H7 (cell line): ENCODE data around the gene CBFA2T3. TPM values are rescaled to one million over a fixed set of nuclear protein-coding genes. Genes with fewer than 3 reads are reported as not detected.
A peak's percentile ranks its signal among the peaks of the same experiment; 100 is the strongest.

Experiments used
- DNase-seq: peaks from one replicate; pipeline ENCODE4 v3.0.0; 2012
- H3K27me3 ChIP-seq: 2 replicates; pipeline ENCODE4 v1.6.0; 2011; ENCODE audit warnings: mild to moderate bottlenecking, low read length; ENCODE audit not compliant: control insufficient read depth, insufficient read depth
- H3K36me3 ChIP-seq: replicated peaks from 2 replicates; pipeline ENCODE4 v1.5.1; 2011; ENCODE audit warnings: low read length; ENCODE audit not compliant: control insufficient read depth, insufficient read depth
- H3K4me3 ChIP-seq: 2 replicates; pipeline ENCODE4 v1.5.1; 2011; ENCODE audit warnings: low read depth, mild to moderate bottlenecking, control low read depth, low read length, moderate library complexity; ENCODE audit not compliant: insufficient read depth
- total RNA-seq: library from RNA; depleted of rRNA; stranded (reverse); fragments of >200 nt; shearing (Covaris generic); gene quantifications from 2 replicates; pipeline ENCODE4 v1.2.3, GENCODE V29; 2014

The CBFA2T3 gene
- total RNA-seq, 1 experiment from 2014 or later: 0.35 TPM

DNA sequence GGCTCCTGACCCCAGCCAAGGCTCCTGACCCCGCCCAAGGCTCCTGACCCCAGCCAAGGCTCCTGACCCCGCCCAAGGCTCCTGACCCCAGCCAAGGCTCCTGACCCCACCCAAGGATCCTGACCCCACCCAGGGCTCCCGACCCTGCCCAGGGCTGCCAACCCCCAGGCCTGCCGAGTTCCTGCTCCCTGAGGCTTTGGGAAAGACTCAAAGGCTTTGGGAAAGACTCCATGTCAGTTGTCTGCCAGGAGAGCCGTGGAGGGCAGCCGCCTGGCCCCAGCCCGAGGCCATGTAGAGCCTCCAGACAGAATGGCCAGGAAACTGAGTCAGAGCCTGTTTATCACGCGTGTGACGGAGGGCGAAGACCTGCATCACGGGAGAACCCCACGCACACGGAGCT is 21.1 kb downstream of the CBFA2T3 start:
- Histone ChIP-seq H3K4me3 (no peak overlapping the region), H3K27me3 (no peaks in the 10 kb centered on the region), H3K36me3 (no peaks in the 10 kb centered on the region)
- no peak for DNase-seq

DNA sequence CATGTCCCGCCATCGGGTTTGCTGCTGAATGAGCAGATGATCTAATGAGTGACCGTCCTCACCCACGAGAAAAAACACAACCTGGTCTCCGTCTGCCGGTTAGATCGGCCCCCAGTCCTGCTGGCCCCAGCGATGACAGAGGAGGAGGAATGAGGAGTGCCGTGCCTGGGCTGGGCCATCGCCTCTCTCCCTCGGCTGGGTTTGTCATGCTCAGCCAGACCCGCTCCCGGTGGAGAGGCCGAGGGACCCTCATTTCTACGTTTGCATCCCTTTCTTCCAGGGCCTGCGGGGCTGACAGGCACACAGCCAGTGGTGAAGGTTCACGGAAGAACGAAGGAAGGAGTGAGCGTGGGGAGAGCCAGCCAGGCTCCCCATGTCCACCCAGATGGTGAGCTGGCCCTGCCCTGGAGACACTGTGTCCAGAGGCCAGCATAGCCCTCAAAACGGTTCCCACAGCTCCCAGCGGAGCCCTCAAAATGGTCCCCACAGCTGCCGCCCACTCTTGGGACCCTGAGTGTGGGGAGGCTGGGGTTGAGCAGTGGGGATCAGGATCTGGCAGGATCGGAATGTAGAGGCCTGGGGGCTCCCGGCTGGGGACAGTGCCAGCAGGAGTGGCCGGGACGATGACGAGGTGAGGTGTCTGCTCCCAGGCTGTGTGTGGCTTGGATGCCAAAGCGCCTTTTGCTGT is 23.9 kb downstream of the CBFA2T3 start:
- DNase-seq: no peak
- Histone ChIP-seq H3K4me3 (no peak overlapping the region), H3K27me3 (no peaks in the 10 kb centered on the region), H3K36me3 (no peaks in the 10 kb centered on the region)

DNA sequence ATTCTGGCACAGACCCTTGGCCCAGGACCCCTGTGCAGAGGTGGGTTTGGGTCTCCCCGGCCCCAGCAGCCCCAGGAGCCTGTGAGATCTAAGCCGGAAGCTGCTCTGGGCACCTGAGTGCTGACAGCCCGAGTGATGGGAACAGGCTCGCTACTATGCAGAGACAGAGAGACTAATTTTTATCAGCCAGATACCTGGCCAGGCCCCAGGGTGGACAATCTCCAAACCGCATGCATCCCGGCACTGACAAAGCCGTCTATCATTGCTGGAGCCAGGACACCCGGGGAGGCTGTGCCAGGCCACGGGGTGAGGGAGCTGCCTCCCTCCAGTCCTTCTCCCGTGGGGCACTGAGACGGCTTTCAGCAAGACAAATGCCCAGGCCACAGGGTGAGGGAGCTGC is 25.0 kb downstream of the CBFA2T3 start:
- Histone ChIP-seq H3K27me3 (no peaks in the 10 kb centered on the region), H3K4me3 (no peak overlapping the region), H3K36me3 (no peaks in the 10 kb centered on the region)
- no peak for DNase-seq

DNA sequence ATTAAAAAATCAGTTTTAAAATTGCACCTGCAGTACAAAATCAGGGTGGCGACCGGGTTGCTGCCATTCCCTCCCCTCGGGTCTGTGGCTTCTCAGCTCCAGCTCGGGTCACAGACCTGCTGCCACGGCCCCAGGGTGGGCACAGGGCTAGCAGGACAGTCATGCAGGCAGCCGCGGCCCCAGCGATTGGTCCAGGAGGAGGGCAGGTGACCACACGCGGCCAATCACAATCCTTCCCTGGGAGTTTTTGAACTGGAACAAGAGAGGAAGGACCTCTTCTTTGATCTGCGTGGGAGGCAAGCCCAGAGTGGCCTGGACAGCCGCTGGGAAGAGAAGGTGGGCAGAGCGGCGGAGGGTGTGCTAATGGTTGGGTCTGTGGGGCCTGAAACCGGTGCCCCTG is 25.5 kb downstream of the CBFA2T3 start:
- Histone ChIP-seq H3K4me3 (no peak overlapping the region), H3K36me3 (no peaks in the 10 kb centered on the region), H3K27me3 (no peaks in the 10 kb centered on the region)
- peak; percentile 76 for DNase-seq

DNA sequence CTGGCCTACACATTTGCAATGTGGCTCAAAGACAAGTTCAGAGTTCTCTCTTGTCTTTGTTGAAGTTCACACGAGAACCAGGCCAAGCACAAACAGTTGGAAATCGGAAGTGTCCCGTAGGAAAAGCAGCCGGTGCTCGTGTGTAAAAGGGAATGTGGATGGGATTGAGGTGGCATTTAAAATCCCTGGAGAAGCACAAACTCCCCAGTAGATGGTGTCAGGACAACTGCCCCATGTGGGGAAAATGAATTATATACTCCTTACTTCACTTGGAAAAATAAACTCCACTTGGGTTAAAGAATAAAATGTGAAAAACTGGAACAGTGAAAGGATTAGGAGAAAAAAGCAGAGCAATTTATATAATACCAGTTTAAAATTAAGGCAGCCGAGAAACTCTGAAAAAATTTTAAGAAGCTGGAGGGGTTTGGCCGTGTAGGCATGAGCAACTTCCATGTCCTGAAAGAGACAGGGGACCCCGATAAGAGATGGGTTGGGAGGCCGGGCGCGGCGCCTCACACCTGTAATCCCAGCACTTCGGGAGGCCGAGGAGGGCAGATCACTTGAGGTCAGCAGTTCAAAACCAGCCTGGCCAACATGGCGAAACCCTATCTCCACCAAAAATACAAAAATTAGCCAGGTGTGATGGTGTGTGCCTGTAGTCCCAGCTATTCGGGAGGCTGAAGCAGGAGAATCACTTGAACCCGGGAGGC is 28.1 kb downstream of the CBFA2T3 start:
- DNase-seq: peak; percentile 71
- no peaks in the 10 kb centered on the region for H3K36me3 ChIP-seq
- no peak overlapping the region for H3K4me3 ChIP-seq

DNA sequence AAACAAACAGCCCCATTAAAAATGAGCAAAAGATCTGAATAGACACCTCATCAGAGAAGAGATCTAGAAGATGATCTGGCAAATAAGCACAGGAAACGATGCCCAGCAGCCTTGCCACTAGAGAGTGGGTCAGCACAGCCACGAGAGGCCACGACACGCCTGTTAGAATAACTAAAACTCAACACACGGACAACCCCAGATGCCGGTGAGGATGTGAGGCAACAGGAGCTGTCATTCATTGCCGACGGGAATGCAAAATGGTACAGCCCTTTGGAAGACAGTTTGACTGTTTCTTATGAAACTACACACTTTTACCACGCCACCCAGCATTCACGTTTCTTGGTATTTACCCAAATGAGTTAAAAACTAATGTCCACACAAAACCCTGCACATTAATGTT is 31.5 kb downstream of the CBFA2T3 start:
- H3K4me3 ChIP-seq: no peak overlapping the region
- peaks cover 7% of the 10 kb centered on the region for H3K27me3 ChIP-seq

More for the DNA sequence above, 28.1 kb downstream of the CBFA2T3 start:
- H3K27me3 ChIP-seq: no peaks in the 10 kb centered on the region

DNA sequence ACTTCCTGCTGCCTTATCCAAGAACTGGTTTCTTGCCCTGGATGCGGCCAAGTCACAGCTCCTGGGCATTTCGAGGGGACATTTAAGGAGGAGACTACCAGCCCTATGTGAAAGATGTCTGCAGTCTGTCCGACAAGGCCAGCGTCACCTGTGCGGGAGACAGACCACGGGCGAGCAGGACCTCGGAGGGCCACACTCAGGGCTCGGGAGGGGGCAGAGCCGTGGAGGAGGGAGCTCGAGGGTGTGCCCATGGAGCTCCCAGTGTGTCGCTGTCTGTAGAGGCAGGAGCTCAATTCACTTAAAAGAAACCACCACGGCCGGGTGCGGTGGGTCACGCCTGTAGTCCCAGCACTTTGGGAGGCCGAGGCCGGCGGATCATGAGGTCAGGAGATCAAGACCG is 33.3 kb downstream of the CBFA2T3 start:
- DNase-seq: no peak
- Histone ChIP-seq H3K36me3 (no peaks in the 10 kb centered on the region), H3K27me3 (peaks cover 23% of the 10 kb centered on the region), H3K4me3 (no peak overlapping the region)

More for the DNA sequence above, 31.5 kb downstream of the CBFA2T3 start:
- H3K36me3 ChIP-seq: no peaks in the 10 kb centered on the region
- no peak for DNase-seq

DNA sequence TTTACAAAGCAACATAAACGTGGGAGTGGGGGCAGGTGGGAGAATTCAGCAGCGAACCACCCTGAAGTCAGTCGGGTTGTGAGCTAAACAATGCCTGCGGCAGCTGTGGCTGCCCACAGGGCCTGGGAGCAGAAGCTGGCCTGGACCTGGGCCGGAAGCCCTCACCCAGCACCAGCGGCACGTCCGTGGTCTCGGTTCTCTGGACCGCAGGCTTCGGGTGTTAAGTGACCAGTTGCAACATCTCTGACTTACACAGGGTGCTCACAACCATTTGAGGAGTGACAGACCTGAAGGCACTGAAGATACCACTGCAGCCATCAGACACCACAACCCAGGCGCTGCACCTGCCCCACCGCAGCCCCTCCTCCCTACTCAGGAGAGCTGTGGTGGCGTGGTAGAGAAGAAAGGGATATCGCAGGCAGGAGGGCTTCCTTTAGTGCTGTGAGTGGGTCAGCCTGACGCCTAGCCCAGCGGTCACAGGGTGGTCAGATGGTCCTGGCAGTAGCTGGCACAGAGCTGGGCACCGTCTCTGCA is 33.8 kb downstream of the CBFA2T3 start:
- no peak overlapping the region for H3K4me3 ChIP-seq
- peaks cover 23% of the 10 kb centered on the region for H3K27me3 ChIP-seq
- no peak for DNase-seq
- no peaks in the 10 kb centered on the region for H3K36me3 ChIP-seq

DNA sequence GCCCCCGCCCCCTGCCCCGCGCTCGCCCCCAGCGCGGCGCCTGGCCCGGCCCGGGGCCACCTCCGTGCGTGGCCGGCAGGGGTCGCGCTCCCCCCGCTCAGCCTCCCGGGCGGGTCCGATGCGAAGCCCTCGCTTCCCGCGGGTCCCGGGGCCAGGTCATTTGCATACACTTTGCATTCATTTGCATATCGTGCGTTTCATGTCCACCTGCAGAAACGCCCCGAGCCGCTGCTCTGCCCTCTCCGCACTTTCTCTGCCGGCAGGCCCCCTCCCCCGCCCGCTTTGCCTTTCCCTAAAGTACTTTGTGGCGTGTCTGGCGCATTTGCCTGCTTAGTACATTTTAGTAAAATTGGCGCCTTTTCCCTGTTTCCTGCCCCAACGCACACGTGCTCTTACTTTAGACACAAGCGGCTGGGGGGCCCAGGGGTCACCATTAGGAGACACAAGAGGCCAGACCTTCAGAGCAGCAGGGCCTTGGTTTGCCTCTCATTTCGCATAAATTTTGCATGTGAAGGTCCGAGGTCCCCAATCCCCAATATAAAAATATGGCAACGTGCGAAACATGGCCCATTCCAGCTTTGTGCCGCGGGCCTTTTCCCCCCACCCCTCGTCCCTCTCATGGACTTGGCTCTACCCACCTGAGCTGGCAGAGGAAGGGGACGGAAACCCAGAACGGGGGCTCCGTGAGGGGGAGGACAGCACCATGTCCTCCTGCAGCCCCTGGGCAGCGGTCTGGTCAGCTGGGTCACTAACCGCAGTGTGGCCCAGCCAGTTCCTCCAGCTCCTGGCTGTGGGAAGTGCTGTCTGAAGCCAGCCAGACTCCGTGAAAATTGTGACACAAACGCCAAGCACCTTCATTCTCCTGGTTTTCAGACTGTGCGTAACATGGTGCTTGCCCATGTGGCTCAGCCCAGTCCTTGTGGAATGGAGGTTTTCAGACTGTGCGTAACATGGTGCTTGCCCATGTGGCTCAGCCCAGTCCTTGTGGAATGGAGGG is 34.8 kb downstream of the CBFA2T3 start:
- DNase-seq: peak; percentile 99
- peaks cover 23% of the 10 kb centered on the region for H3K27me3 ChIP-seq
- H3K36me3 ChIP-seq: no peaks in the 10 kb centered on the region
- no peak overlapping the region; the same call in 1 of the 2 replicates for H3K4me3 ChIP-seq

DNA sequence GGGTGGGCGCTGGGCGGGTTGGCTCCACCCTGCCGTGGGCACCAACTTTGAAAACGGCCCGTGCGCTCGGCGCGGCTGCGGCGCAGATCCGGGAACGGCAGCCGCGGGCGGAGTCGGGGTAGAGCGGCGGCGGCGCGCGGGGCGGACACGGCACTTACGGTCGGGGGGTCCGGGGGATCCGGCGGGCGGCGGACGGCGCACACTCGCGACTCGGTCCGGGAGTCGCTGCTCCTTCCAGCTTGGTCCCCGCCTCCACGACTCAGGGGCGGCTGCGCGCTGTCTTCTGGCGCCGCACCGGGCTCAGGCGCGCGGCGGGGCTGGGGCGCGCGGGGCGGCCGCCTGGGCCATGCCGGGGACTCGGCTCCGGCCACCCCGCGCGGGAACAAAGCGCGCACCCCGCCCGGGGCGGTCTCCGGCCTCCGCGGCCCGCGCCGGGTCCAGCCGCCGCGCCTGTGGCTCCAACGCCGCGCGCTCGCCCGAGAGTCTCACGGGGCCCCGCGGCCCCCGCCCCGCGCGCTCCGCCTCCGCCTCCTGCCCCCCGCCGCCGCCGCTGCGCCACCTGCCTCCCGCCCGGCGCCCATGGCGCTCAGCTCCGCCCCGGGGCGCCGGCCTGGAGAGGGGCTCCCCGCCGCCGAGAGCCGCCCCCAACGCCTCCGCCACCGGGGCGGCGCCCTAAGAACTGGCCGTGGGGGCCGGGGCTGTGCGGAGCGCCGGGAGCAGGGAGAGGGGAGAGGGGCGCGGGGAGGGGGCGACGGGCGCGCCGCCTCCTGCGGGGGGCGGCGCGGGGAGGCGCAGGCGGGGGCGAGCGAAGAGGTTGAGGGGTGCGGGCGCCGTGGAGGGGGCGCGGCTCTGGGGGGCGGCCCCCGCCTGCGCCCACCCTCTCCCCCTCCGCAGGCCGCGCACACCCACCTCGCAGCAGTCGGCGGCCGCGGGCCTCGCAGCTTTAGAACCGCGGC is 35.9 kb downstream of the CBFA2T3 start:
- peak overlapping the region; percentile 39 for H3K4me3 ChIP-seq
- no peaks in the 10 kb centered on the region for H3K36me3 ChIP-seq
- DNase-seq: peak; percentile 88
- H3K27me3 ChIP-seq: peaks cover 23% of the 10 kb centered on the region

DNA sequence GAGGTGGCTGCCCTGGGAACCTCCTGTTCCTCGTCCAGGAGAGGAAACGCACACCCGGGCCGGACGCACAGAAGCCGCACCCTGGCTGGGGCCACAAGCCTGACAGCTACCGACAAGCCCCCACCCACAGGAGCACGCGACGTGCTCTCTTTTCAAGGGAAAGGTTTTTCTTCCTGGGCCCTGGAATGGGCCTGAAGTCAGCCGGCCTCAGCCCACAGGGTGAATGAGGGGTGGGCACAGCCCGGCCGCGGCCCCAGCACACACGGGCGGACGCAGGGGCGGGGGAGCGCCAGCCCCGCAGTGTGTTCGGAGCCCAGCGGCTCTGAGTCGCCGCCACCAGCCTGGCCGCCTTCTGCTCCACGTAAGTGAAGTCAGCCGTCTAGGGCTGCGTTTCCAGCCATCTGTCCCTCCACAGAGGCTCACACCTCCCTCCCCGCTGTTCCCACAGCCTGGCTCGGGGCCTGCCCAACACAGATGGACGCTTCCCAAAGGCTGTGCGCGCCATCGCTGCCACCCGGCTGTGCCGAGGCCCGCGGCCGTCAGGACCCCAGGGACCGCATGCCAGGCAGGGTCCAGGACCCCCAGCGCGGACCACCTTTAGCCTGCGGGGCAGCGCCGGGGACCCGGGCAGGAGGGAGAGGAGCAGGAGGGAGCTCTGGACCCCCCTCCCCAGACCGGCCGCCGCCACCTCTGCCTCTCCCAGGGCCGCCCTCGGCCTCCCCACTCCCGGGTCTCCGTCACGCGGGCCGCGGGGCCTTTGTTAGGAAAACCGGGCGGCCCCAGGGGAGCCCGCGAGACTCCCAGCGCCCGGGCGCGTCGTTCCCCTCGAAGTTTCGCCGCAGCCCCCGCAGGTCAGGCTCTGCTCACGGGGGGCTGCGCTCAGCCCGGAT is 36.8 kb downstream of the CBFA2T3 start:
- DNase-seq: peak; percentile 91
- H3K27me3 ChIP-seq: peaks cover 23% of the 10 kb centered on the region
- H3K4me3 ChIP-seq: peak overlapping the region; percentile 39
- no peaks in the 10 kb centered on the region for H3K36me3 ChIP-seq

DNA sequence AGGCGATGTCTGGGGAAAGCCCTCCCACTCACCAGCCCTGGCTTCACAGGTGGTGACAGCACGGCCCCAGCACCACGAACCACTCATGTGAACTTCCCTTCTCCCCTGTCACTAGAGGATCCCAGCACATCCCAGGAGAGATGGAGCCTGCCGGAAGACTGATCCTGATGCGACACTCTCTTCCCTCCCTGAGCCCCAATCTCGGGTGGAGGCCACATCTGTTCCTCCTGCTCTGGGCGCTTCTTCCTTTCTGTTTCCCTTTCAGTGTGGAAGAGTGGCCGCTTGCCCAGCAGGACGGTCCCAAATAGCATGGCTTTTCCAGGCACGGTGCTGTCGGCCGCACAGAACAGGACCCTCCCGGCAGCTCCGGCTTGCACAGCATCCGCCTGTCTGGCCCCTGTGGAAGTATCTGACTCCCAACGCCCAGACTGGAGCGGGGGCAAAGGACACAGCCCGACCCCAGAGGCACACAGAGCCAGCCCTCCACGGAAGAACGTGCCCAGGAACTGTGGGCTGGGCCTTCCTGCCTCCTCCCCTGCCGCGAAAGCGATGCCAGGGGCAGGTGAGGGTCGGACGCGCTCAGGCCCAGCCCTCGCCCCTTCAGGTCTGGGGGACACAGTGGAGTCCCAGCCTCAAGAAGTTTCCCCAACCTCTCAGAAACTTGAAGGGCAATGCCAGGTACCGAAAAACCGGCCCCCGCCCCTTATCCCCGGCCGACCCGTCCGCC is 37.6 kb downstream of the CBFA2T3 start:
- Histone ChIP-seq H3K4me3 (no peak overlapping the region), H3K36me3 (no peaks in the 10 kb centered on the region), H3K27me3 (peaks cover 23% of the 10 kb centered on the region)
- DNase-seq: no peak
